HEK293 (cell line): ENCODE results near the gene CCT8.

Experiments
- CTCF ChIA-PET: fragments of 350-600 bp; formaldehyde crosslinking; extraction: SDS; loops from one replicate; lab custom pipeline; 2021; ENCODE audit warnings: antibody characterized with exemption; lab: Yijun Ruan, JAX
- POLR2A ChIA-PET: fragments of 300-600 bp; formaldehyde crosslinking; extraction: SDS; loops from one replicate; lab custom pipeline; 2020; ENCODE audit warnings: antibody characterized with exemption, inconsistent platforms; lab: Yijun Ruan, JAX
- H3K27ac ChIP-seq: fragments of 200-500 bp; sonication (Bioruptor generic); 2 replicates; pipeline ENCODE4 v1.5.1; 2014; ENCODE audit warnings: low read depth, low read length, control low read depth, inconsistent platforms; ENCODE audit errors: extremely low read depth
- H3K36me3 ChIP-seq, 2 experiments: fragments of 200-500 bp in 1 of 2; sonication (Bioruptor generic) in 1 of 2; 1 replicate in 1 of 2; 2 replicates in 1 of 2; pipeline ENCODE4 v1.5.1; 2014 to 2017; ENCODE audit warnings: inconsistent platforms in 2 of 2, low read length in 2 of 2; ENCODE audit not compliant: control insufficient read depth in 2 of 2, insufficient read depth in 1 of 2
- H3K4me1 ChIP-seq: fragments of 200-500 bp; sonication (Bioruptor generic); 2 replicates; pipeline ENCODE4 v1.5.1; 2014; ENCODE audit warnings: mild to moderate bottlenecking, low read length, inconsistent platforms; ENCODE audit not compliant: control insufficient read depth, insufficient read depth
- H3K4me3 ChIP-seq: 2 replicates; pipeline ENCODE4 v1.5.1; 2011; ENCODE audit warnings: low read depth, mild to moderate bottlenecking, control low read depth, low read length, moderate library complexity
- H3K9me3 ChIP-seq: fragments of 200-500 bp; sonication (Bioruptor generic); 2 replicates; pipeline ENCODE4 v1.5.1; 2014; ENCODE audit warnings: low read depth, low read length, inconsistent platforms; ENCODE audit not compliant: control insufficient read depth, insufficient read depth
- HOXD13 ChIP-seq: sonication (generic); formaldehyde crosslinking; IDR thresholded peaks from 2 replicates; pipeline ENCODE4 v1.8.0; 2022; ENCODE audit warnings: missing genetic modification reagents, borderline replicate concordance
- PRDM1 ChIP-seq: fragments of 450-650 bp; formaldehyde crosslinking; IDR thresholded peaks from 2 replicates; pipeline ENCODE4; 2016; ENCODE audit warnings: missing biosample characterization, missing genetic modification characterization
- ZNF169 ChIP-seq: fragments of 450-650 bp; formaldehyde crosslinking; IDR thresholded peaks from 2 replicates; pipeline ENCODE4 v1.5.1; 2016; ENCODE audit warnings: missing biosample characterization, missing genetic modification characterization
- ZNF202 ChIP-seq: fragments of 450-650 bp; formaldehyde crosslinking; IDR thresholded peaks from 2 replicates; pipeline ENCODE4 v1.5.1; 2016; ENCODE audit warnings: missing biosample characterization, missing genetic modification characterization, borderline replicate concordance
- ZNF274 ChIP-seq, 2 experiments: fragments of 200-500 bp in 1 of 2; fragments of 450-650 bp in 1 of 2; sonication (Bioruptor generic) in 1 of 2; formaldehyde crosslinking in 1 of 2; IDR thresholded peaks; 2 replicates each; pipeline versions ENCODE4 v1.5.1 to v1.6.1; 2014 to 2016; ENCODE audit warnings: borderline replicate concordance in 1 of 2, inconsistent platforms in 1 of 2, low read length in 1 of 2, missing biosample characterization in 1 of 2, missing genetic modification characterization in 1 of 2
- ZNF350 ChIP-seq: fragments of 450-650 bp; formaldehyde crosslinking; IDR thresholded peaks from 2 replicates; pipeline ENCODE4 v1.5.0; 2017; ENCODE audit warnings: missing biosample characterization, mild to moderate bottlenecking, missing genetic modification characterization
- ZNF391 ChIP-seq: fragments of 450-650 bp; formaldehyde crosslinking; IDR thresholded peaks from 2 replicates; pipeline ENCODE4 v1.5.1; 2016; ENCODE audit warnings: low read depth, missing biosample characterization, missing genetic modification characterization, borderline replicate concordance
- ZNF426 ChIP-seq: fragments of 450-650 bp; formaldehyde crosslinking; IDR thresholded peaks from 2 replicates; pipeline ENCODE4 v1.5.1; 2017; ENCODE audit warnings: missing biosample characterization, missing genetic modification characterization, mild to moderate bottlenecking, inconsistent platforms, moderate library complexity
- ZNF473 ChIP-seq: fragments of 450-650 bp; formaldehyde crosslinking; IDR thresholded peaks from 2 replicates; pipeline ENCODE4 v1.5.1; 2017; ENCODE audit warnings: missing biosample characterization, missing genetic modification characterization
- ZNF777 ChIP-seq: fragments of 450-650 bp; formaldehyde crosslinking; IDR thresholded peaks from 2 replicates; pipeline ENCODE4 v1.5.1; 2017; ENCODE audit warnings: missing biosample characterization, missing genetic modification characterization, borderline replicate concordance
- ZNF792 ChIP-seq: fragments of 450-650 bp; formaldehyde crosslinking; IDR thresholded peaks from 2 replicates; pipeline ENCODE4 v1.5.1; 2016; ENCODE audit warnings: missing biosample characterization, missing genetic modification characterization
- ZNF843 ChIP-seq: fragments of 450-650 bp; formaldehyde crosslinking; IDR thresholded peaks from 2 replicates; pipeline ENCODE4 v1.5.1; 2016; ENCODE audit warnings: missing biosample characterization, missing genetic modification characterization
- TF ChIP-seq, protein P1 (sequence below): fragments of 450-650 bp; formaldehyde crosslinking; IDR thresholded peaks from 2 replicates; pipeline ENCODE4 v1.5.1; 2016; ENCODE audit warnings: missing biosample characterization, missing genetic modification characterization
- TF ChIP-seq, protein P2 (sequence below): fragments of 450-650 bp; IDR thresholded peaks from 2 replicates; pipeline ENCODE4 v1.5.1; 2018; ENCODE audit warnings: missing biosample characterization, missing genetic modification characterization
- TF ChIP-seq, protein P3 (sequence below): fragments of 450-650 bp; formaldehyde crosslinking; IDR thresholded peaks from 2 replicates; pipeline ENCODE4 v1.5.1; 2016; ENCODE audit warnings: missing biosample characterization, missing genetic modification characterization

The CCT8 gene

DNA sequence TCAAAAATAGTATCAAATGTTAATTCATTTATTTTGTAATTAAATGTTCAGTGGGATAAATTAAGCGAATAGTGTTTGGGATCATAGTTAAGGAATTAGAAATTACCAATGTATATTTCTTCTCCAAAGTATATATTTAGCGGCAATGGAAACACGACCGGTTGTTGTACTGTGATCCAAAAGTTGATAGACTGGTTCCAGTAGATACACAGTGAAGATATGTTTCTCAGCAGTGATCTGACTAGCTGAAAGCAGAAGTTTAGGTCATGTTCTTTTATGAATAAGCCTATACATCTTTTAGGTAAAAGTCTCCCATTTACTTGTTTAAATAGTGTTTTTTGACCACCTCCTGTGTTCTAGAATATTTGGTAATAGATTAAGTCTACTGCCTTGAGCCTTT lies 40.1 kb downstream of the CCT8 start:
- TF ChIP-seq ZNF169 (tag by site-specific recombination) (no peak), ZNF391 (no peak), ZNF274 (IDR thresholded peaks at IDR 0.05; ENCODE audit: low read length) (no peak), ZNF274 (tag by site-specific recombination; IDR thresholded peaks at IDR 0.05; ENCODE audit: borderline replicate concordance) (no peak), ZNF792 (tag by site-specific recombination) (no peak), ZNF473 (no peak), ZNF843 (no peak), ZNF202 (tag by site-specific recombination) (no peak)
- TF ChIP-seq, protein P1, sequence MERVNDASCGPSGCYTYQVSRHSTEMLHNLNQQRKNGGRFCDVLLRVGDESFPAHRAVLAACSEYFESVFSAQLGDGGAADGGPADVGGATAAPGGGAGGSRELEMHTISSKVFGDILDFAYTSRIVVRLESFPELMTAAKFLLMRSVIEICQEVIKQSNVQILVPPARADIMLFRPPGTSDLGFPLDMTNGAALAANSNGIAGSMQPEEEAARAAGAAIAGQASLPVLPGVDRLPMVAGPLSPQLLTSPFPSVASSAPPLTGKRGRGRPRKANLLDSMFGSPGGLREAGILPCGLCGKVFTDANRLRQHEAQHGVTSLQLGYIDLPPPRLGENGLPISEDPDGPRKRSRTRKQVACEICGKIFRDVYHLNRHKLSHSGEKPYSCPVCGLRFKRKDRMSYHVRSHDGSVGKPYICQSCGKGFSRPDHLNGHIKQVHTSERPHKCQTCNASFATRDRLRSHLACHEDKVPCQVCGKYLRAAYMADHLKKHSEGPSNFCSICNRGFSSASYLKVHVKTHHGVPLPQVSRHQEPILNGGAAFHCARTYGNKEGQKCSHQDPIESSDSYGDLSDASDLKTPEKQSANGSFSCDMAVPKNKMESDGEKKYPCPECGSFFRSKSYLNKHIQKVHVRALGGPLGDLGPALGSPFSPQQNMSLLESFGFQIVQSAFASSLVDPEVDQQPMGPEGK, result no peak
- Histone ChIP-seq H3K36me3 (peaks cover 81 to 96% of the 10 kb centered on the region in 2 experiments), H3K27ac (no peak overlapping the region), H3K4me3 (no peak overlapping the region), H3K4me1 (no peaks in the 10 kb centered on the region), H3K9me3 (no peaks in the 10 kb centered on the region)
- ChIA-PET POLR2A (interaction anchor here (1.1 kb wide), 1 partner anchor 31 kb away, joined by 3 read pairs; no protein-coding TSS in a partner anchor), CTCF (no interaction called here)

DNA sequence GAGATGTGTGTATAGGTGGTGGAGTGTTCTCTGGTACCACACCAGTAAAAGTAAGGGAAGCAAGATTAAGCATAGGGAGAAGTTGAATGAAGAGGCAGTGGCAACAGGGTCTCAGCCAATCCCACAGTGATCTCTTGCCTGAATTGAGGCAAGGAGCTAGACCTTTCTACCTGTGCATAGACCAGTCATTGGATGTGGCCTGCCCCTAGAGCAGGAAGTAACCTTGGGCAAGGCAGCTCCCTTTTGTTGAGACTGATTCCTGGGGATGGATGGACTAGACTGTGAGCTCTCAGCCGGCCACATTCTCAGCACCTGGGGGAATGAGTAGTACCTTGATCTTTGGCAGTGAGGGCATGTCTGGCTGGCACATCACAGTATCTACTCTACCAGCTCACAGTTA lies 42.5 kb downstream of the CCT8 start:
- peaks cover 65 to 74% of the 10 kb centered on the region in 2 experiments for H3K36me3 ChIP-seq
- no peak for TF ChIP-seq ZNF391
- TF ChIP-seq, protein P2, sequence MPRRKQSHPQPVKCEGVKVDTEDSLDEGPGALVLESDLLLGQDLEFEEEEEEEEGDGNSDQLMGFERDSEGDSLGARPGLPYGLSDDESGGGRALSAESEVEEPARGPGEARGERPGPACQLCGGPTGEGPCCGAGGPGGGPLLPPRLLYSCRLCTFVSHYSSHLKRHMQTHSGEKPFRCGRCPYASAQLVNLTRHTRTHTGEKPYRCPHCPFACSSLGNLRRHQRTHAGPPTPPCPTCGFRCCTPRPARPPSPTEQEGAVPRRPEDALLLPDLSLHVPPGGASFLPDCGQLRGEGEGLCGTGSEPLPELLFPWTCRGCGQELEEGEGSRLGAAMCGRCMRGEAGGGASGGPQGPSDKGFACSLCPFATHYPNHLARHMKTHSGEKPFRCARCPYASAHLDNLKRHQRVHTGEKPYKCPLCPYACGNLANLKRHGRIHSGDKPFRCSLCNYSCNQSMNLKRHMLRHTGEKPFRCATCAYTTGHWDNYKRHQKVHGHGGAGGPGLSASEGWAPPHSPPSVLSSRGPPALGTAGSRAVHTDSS (tag by site-specific recombination), result no peak
- no peak overlapping the region for H3K4me3 ChIP-seq
- ChIA-PET POLR2A (no interaction called here), CTCF (no interaction called here)
- no peak overlapping the region for H3K27ac ChIP-seq
- H3K4me1 ChIP-seq, result peaks cover 2% of the 10 kb centered on the region; the same call in 1 of the 2 replicates
- H3K9me3 ChIP-seq, result no peaks in the 10 kb centered on the region

DNA sequence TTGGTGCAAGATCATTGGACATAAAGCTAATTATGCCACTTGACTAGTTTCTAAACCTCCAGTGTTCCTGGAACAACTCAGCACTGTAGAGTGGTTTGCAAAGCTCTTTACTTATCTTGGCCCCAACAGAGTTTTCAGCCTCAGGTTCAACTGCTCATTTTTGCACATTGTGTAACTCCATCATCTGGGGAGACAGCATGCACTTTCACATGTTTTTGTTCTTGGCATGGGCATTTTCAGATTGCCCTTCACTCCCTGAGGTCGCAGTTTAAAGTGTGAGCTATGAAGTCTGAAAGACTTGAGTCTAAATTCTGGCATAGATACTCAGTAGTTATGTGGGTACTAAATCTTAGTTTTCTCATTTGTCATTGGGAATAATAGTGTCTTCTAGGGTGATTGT lies 43.9 kb downstream of the CCT8 start:
- TF ChIP-seq ZNF426 (tag by site-specific recombination) (no peak), PRDM1 (no peak), ZNF777 (tag by site-specific recombination) (no peak), HOXD13 (CRISPR knock-in tag) (no peak), ZNF350 (no peak)
- TF ChIP-seq, protein P3, sequence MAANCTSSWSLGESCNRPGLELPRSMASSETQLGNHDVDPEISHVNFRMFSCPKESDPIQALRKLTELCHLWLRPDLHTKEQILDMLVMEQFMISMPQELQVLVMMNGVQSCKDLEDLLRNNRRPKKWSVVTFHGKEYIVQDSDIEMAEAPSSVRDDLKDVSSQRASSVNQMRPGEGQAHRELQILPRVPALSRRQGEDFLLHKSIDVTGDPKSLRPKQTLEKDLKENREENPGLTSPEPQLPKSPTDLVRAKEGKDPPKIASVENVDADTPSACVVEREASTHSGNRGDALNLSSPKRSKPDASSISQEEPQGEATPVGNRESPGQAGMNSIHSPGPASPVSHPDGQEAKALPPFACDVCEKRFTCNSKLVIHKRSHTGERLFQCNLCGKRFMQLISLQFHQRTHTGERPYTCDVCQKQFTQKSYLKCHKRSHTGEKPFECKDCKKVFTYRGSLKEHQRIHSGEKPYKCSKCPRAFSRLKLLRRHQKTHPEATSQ (tag by site-specific recombination), result no peak
- TF ChIP-seq, protein P1, result no peak
- H3K27ac ChIP-seq, result no peak overlapping the region
- POLR2A ChIA-PET, result interaction anchor here (1.7 kb wide), 1 partner anchor 10 kb away, joined by 5 read pairs; the partner anchor contains the start of gene RWDD2B
- peaks cover 51 to 61% of the 10 kb centered on the region in 2 experiments for H3K36me3 ChIP-seq
- CTCF ChIA-PET, result interaction anchor here (0.9 to 1.1 kb wide), 2 partner anchors 10 to 20 kb away, joined by 3 to 7 read pairs; no protein-coding TSS in a partner anchor
- no peak overlapping the region for H3K4me3 ChIP-seq
- peaks cover 5% of the 10 kb centered on the region; the same call in 1 of the 2 replicates for H3K4me1 ChIP-seq
- H3K9me3 ChIP-seq, result no peaks in the 10 kb centered on the region
